Gastroesophageal sphincter (tissue), 3 donors: ENCODE measurements around the gene MYL10.

Experiments used
- EP300 ChIP-seq: sonication (generic); formaldehyde crosslinking; IDR thresholded peaks from one replicate; pipeline ENCODE4 v1.6.1; 2017; ENCODE audit warnings: antibody characterized with exemption, mild to moderate bottlenecking
- POLR2A ChIP-seq, 2 donors: fragments of 450-650 bp; IDR thresholded peaks; one replicate each; pipeline ENCODE4 v1.6.1; 2017; ENCODE audit warnings: antibody characterized with exemption in 2 of 2, mild to moderate bottlenecking in 2 of 2, moderate library complexity in 1 of 2
- TF ChIP-seq, protein P1 (sequence below), 4 experiments: fragments of 200-600 bp in 2 of 4; fragments of 450-650 bp in 2 of 4; sonication (generic) in 1 of 4; IDR thresholded peaks; one replicate each; pipeline ENCODE4 v1.5.1; 2017 to 2019; ENCODE audit warnings: antibody characterized with exemption in 4 of 4, mild to moderate bottlenecking in 2 of 4, moderate library complexity in 2 of 4

DNA sequence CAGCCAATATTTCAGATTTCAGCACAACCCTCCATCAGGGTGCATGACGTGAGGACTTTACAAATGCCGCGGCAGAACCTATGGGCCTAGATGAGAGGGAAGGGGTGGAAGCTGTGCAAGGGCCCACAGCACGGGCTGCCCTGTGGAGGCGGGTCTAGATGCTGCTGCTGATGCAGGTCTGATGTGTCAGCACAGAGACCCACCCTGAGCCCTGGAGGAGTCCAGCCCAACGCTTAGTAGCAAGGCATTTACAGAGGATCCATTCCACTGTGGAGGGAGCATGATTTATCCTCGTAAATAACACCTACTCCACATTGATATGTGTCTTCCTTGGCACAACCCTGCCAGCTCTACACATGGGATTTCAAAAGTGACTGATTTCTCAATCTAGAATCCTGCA, 48.5 kb downstream of the MYL10 start:
- TF ChIP-seq, protein P1, sequence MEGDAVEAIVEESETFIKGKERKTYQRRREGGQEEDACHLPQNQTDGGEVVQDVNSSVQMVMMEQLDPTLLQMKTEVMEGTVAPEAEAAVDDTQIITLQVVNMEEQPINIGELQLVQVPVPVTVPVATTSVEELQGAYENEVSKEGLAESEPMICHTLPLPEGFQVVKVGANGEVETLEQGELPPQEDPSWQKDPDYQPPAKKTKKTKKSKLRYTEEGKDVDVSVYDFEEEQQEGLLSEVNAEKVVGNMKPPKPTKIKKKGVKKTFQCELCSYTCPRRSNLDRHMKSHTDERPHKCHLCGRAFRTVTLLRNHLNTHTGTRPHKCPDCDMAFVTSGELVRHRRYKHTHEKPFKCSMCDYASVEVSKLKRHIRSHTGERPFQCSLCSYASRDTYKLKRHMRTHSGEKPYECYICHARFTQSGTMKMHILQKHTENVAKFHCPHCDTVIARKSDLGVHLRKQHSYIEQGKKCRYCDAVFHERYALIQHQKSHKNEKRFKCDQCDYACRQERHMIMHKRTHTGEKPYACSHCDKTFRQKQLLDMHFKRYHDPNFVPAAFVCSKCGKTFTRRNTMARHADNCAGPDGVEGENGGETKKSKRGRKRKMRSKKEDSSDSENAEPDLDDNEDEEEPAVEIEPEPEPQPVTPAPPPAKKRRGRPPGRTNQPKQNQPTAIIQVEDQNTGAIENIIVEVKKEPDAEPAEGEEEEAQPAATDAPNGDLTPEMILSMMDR (IDR thresholded peaks at IDR 0.05) = no peak
- TF ChIP-seq EP300 (no peak), POLR2A (IDR thresholded peaks at IDR 0.05) (no peak)
